ENCODE data around the gene CHCHD4.

CHCHD4 gene

GRCh38 chr3:14124615-14125192, at the start of gene CHCHD4, which contains the start of gene TMEM43:
TSS of gene CHCHD4 (minus strand) at chr3:14124870. CDS start at chr3:14124676, 194 bp downstream.
TSS of gene TMEM43 (plus strand) at chr3:14125052. CDS start at chr3:14125194, 142 bp downstream.
- ChIA-PET POLR2A (interaction anchor here (0.8 to 2.1 kb wide), 10 partner anchors 10 to 527 kb away, joined by 3 to 32 read pairs (median 7); partner anchors contain the start of genes CCDC174, LSM3 and XPC), CTCF (interaction anchor here (0.6 to 2.9 kb wide), 4 partner anchors 228 to 1208 kb away, joined by 3 to 13 read pairs (median 4); partner anchors contain the start of gene SH3BP5)
- no peaks in the 10 kb centered on the region for H3K9me3 ChIP-seq (ENCODE audit: control insufficient read depth, insufficient read depth, low read depth, low read length)
- H3K27ac ChIP-seq (ENCODE audit: extremely low read depth, low read depth, low read length) = peak within 1 kb of the TSS; percentile 73
- peaks cover 4% of the 10 kb centered on the region for H3K4me1 ChIP-seq (ENCODE audit: control insufficient read depth, insufficient read depth, low read length)
- H3K4me3 ChIP-seq (ENCODE audit: low read depth, low read length) = peak within 1 kb of the TSS; percentile 73
- H3K36me3 ChIP-seq (ENCODE audit: control insufficient read depth in 2 of 2, insufficient read depth in 1 of 2, low read length in 2 of 2) = peaks cover 11 to 59% of the 10 kb centered on the region in 2 experiments
- TF ChIP-seq ZNF830 (tag by site-specific recombination; IDR thresholded peaks at IDR 0.05; ENCODE audit: low read depth) (no peak), ZNF555 (tag by site-specific recombination; conservative IDR thresholded peaks at IDR 0.05) (no peak), ZNF777 (tag by site-specific recombination; IDR thresholded peaks at IDR 0.05; ENCODE audit: borderline replicate concordance) (no peak), PRDM10 (tag by site-specific recombination; IDR thresholded peaks at IDR 0.05) (no peak), ZBTB44 (tag by site-specific recombination; IDR thresholded peaks at IDR 0.05) (peak; percentile 42; the same call in 1 of the 2 replicates), ZSCAN18 (tag by site-specific recombination; IDR thresholded peaks at IDR 0.05) (no peak), BCL11A (tag by site-specific recombination; IDR thresholded peaks at IDR 0.05; ENCODE audit: low read depth) (no peak), ZFP69B (tag by site-specific recombination; IDR thresholded peaks at IDR 0.05) (peak; percentile 50; the same call in 1 of the 2 replicates), SALL2 (tag by site-specific recombination; IDR thresholded peaks at IDR 0.05; ENCODE audit: borderline replicate concordance) (no peak), ZBTB7A (tag by site-specific recombination; IDR thresholded peaks at IDR 0.05; ENCODE audit: low read depth) (no peak), KLF16 (tag by site-specific recombination; IDR thresholded peaks at IDR 0.05) (0 out of 2 replicates have a peak, but pooled peaks have one; percentile 36), ZNF837 (tag by site-specific recombination; IDR thresholded peaks at IDR 0.05) (no peak), KLF9 (tag by site-specific recombination; IDR thresholded peaks at IDR 0.05; ENCODE audit: low read depth) (peak; percentile 67), ZNF174 (tag by site-specific recombination; IDR thresholded peaks at IDR 0.05) (no peak), ZNF302 (tag by site-specific recombination; IDR thresholded peaks at IDR 0.05; ENCODE audit: low read depth) (no peak), ZNF580 (tag by site-specific recombination; IDR thresholded peaks at IDR 0.05) (no peak), HOXC10 (CRISPR knock-in tag; IDR thresholded peaks at IDR 0.05) (no peak), ZNF146 (tag by site-specific recombination; IDR thresholded peaks at IDR 0.05) (no peak), ZNF274 (IDR thresholded peaks at IDR 0.05; ENCODE audit: low read length) (no peak), ZNF274 (tag by site-specific recombination; IDR thresholded peaks at IDR 0.05; ENCODE audit: borderline replicate concordance) (no peak), ZNF692 (tag by site-specific recombination; IDR thresholded peaks at IDR 0.05) (peak; percentile 58; the same call in 1 of the 2 replicates), ZIC2 (tag by site-specific recombination; IDR thresholded peaks at IDR 0.05) (peak; percentile 41; the same call in 1 of the 2 replicates), KLF10 (tag by site-specific recombination; IDR thresholded peaks at IDR 0.05) (peak; percentile 78; the same call in 1 of the 2 replicates), ZNF658 (tag by site-specific recombination; IDR thresholded peaks at IDR 0.05) (no peak), ZNF548 (tag by site-specific recombination; IDR thresholded peaks at IDR 0.05) (no peak), BCL6B (tag by site-specific recombination; IDR thresholded peaks at IDR 0.05) (no peak), HOXA7 (CRISPR knock-in tag; IDR thresholded peaks at IDR 0.05; ENCODE audit: borderline replicate concordance) (no peak), HOXD13 (CRISPR knock-in tag; IDR thresholded peaks at IDR 0.05; ENCODE audit: borderline replicate concordance) (no peak)

Measured in HEK293 (cell line).